NCI-H345 (cell line): ENCODE data around the gene UBE2D2.
A peak's percentile ranks its signal among the peaks of the same experiment; 100 is the strongest.
"Not testable (repeated sequence)": the region's sequence is repeated elsewhere in the genome, so short reads cannot be mapped to it uniquely, and the experiment has no call there.

Experiments used
- DNase-seq: peaks from one replicate; lab custom pipeline; 2025; lab: John Stamatoyannopoulos, UW

The UBE2D2 gene

GRCh38 chr5:139560752-139561654, at the start of gene UBE2D2:
Gene UBE2D2 (plus strand): TSS chr5:139561339. CDS start chr5:139561792, 453 bp downstream.
- peak; percentile 98 for DNase-seq

GRCh38 chr5:139512786-139513390, 48.3 kb upstream of the UBE2D2 start:
- DNase-seq = no peak

- DNase-seq = peak; percentile 83
Observed at GRCh38 chr5:139513434-139513833, 47.7 kb upstream of the UBE2D2 start.

GRCh38 chr5:139513852-139514485, 47.2 kb upstream of the UBE2D2 start:
- DNase-seq = no peak

GRCh38 chr5:139514486-139514856, 46.7 kb upstream of the UBE2D2 start:
- no peak for DNase-seq

GRCh38 chr5:139517683-139518564, 43.2 kb upstream of the UBE2D2 start:
- peak; percentile 92 for DNase-seq

- no peak for DNase-seq
Observed at GRCh38 chr5:139523635-139524445, 37.3 kb upstream of the UBE2D2 start.

- DNase-seq = no peak
Observed at GRCh38 chr5:139524446-139524845, 36.7 kb upstream of the UBE2D2 start.

GRCh38 chr5:139524940-139525585, 36.1 kb upstream of the UBE2D2 start:
- DNase-seq = no peak

GRCh38 chr5:139525586-139526308, 35.4 kb upstream of the UBE2D2 start:
- not testable (repeated sequence) for DNase-seq

GRCh38 chr5:139526309-139527089, 34.6 kb upstream of the UBE2D2 start:
- not testable (repeated sequence) for DNase-seq

- not testable (repeated sequence) for DNase-seq
Observed at GRCh38 chr5:139527090-139527470, 34.1 kb upstream of the UBE2D2 start.

GRCh38 chr5:139527896-139528467, 33.2 kb upstream of the UBE2D2 start:
- not testable (repeated sequence) for DNase-seq

GRCh38 chr5:139528695-139529094, 32.4 kb upstream of the UBE2D2 start:
- DNase-seq = not testable (repeated sequence)

- not testable (repeated sequence) for DNase-seq
Observed at GRCh38 chr5:139530079-139530478, 31.1 kb upstream of the UBE2D2 start.

- no peak for DNase-seq
Observed at GRCh38 chr5:139531772-139532169, 29.4 kb upstream of the UBE2D2 start.

- DNase-seq = no peak
Observed at GRCh38 chr5:139543423-139543991, 17.6 kb upstream of the UBE2D2 start.

- not testable (repeated sequence) for DNase-seq
Observed at GRCh38 chr5:139546593-139546992, 14.5 kb upstream of the UBE2D2 start.
